Left renal pelvis (tissue), 4 donors: ENCODE data around the gene FAM118B. TPM values are rescaled to one million over a fixed set of nuclear protein-coding genes. Genes with fewer than 3 reads are reported as not detected.

Source experiments
- DNase-seq, 4 donors: peaks; one replicate each; pipeline ENCODE4 v3.0.0-alpha.2; 2013; ENCODE audit warnings: low read depth in 4 of 4, low spot score in 3 of 4
- polyA plus RNA-seq, 4 donors: library from polyadenylated mRNA; unstranded; fragments of 120-200 nt; gene quantifications; one replicate each; pipeline ENCODE4 v1.2.1, GENCODE V29; 2013; ENCODE audit not compliant: insufficient read length in 4 of 4

The FAM118B gene
- polyA plus RNA-seq, 4 donors: 28.6 to 33.4 (median 30.1) TPM

DNA sequence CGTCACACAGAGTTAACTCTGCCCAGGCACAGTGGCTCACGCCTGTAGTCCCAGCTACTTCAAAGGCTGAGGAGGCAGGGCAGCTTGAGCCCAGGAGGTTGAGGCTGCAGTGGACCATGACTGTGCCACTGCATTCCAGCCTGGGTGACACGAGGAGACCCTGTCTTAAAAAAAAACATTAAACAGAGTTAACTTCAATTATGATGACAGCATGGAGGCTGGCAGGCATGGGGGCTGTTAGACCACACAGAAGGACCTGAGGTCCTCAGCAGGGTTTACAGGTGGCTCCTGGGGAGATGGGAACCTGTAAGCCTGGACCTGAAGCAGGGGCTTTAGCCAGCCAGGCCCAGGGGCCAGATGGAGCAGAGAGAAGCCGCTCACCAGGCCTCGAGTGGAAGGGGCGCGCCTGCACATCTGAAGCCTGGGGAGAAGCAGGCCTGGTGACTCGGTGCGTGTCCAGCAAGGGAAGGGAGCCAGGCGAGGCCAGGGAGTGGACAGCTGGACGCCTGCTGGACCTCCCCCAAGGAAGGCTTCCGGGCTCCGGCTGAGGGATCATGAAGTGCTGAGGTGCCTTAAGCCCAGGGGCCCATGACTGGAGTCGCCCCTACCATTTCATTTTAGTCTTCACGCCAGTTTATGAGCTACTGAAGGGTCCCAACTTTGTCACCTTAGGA, 25.4 kb upstream of the FAM118B start:
- peak in 1 of 4 donors; percentile 45 for DNase-seq

DNA sequence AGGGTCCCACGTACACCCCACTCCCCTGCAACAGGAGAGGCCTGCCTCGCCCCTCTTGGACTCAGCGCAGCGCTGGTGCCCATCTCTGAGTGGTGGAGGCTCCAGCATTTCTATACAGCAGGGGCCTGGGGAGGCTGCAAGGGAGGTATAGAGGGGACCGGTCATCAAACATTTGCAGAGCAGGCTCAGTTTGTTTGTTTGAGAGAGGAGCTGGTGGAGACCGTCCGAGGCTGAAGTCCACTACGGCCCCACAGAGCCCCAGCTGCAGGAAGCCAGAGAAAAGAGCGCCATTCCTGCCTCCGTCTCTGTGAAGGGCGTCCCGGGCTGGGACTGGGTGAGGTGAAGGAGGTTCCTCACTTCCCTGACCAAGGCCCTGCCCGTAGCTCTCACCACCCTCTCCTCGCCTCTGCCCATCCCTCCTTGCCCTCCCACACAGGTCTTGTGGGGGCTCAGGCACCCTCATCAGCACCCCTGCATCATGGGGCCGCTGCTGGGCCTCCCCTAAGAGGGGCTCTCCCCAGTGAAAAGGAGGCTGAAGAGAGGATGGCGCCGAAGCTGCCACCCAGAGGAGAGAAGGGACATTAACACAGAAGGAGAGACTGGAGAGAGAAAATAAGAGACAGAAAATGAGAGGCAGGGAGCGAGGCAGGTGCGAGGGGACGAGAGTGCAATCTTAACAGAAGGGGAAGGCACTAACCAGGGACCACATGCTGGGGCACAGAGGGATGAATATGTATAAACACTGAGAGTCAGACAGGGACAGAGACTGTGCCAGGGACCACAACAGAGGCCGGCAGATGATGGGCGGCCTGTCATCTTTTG, 24.7 kb upstream of the FAM118B start:
- no peak for DNase-seq

DNA sequence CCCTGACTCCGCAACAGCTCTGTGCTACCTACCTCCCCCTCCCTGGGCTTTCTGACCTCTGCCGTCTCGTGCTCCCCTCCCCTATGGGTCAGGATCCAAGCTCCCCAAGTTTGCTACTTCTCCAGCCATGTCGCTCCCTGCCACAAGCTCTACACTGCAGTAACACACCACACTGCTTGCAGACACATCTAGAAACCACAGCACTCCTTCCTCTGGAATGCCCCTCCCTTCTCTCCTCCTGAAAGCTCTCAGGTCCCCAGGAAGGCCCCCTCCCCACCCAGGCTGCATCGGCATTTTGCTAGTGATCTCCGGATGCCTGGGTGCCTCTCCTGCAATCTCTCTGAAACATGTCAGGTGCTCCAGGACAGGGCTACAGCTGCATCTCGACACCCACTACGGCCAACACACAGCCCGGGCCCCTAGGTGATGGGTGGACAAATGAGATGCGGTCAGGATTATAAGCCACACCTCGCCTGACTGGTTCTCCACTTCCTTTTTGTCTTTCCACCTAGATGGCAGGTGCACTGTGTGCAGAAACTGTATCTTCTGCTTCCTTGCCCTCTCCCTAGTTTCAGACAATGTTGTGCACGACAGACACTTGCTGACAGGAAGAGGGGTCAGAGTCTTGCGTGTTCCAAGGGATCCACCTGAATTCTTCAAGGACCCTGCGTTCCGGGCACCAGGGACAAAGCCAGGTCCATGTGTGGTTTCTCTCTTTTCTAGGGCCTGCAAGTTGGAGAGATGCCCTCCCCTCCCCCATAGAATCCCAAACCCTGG, 23.1 kb upstream of the FAM118B start:
- DNase-seq: no peak

DNA sequence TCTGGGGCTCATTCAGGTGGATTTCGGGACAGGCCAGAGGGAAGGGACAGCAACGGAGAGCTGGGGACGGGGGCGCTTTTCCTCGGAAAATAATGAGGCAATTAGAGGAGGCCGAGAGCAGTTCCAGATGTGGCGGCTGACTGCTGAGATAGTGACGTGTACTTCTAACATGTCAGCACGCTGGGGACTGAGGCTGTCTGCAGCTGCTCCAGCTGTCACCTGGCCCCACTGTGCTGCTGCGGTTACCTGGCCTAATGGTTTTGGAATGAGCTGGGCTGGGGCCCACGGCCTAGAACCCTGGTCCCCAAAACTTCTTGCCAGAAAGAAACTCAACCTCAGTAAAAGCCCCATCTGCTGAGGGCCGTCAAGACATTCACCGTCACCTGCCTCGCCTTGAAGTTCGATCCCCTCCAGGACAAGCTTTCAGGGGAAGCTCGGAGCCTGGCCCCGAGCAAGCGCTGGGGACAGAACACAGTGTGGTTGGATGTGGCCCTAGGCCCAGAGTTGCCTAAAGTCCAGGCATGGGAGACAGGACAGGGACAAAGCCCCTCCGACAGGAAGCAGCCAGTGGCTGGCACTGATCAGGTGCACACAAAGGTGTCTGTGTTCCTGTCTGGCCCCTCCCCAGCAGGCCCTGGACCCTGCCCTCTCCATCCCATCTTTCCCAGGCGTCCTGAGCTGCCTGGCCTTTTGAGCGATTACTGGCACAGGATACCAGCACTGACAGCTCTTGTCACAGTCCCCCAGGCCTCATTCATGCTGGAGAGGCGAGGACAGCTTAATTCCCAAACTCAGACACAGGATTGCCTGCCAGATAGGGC, 22.3 kb upstream of the FAM118B start:
- no peak for DNase-seq

DNA sequence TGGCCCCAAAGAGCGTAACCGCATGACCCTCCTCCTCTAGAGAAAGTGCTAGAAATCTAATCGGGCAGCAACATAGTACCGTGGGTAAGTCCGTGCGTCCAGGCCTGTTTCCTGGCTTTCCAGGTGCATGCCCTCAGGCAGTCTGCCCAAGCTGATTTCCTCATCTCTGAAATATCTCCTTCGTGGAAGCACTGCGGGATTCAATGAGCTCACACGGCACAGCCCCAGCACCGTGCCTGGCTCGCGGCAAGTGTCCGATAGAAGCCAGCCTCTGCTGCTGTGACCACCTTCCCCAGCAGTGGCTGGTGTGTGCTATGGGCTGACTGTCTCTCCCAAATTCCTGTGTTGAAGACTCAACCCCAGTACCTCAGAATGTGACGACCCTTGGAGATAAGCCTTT, 20.8 kb upstream of the FAM118B start:
- DNase-seq: no peak

DNA sequence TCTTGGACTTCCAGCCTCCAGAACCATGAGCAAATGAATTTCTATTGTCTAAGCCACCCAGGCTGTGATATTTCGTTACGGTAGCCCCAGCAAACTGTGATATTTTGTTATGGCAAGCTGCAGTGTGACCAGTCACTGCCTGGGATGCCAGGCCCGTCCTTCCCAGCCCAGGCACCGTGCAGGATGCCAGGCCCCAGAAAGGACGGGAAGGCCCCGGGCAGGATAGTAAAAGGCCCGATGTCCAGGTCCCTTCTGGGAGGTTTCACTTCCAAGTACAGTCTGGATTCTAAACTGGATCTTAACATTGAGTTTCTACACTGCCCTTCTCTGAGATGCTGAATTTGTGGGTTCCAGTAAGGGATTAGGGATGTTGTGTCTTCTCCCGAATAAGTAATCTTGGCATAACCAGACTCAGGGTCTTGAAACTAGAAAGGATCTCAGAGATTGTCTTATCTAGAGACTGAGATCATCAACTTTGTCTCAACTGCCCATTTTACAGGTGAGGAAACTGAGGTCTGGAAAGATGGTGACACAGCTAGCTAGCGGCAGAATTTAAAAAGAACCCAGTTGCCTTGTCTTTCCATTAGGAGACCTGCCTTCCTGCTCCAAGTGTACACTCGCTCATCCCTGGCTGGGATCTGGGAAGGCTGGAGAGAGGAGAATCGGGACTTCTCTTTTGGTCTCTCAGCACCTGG, 20.1 kb upstream of the FAM118B start:
- DNase-seq: no peak

DNA sequence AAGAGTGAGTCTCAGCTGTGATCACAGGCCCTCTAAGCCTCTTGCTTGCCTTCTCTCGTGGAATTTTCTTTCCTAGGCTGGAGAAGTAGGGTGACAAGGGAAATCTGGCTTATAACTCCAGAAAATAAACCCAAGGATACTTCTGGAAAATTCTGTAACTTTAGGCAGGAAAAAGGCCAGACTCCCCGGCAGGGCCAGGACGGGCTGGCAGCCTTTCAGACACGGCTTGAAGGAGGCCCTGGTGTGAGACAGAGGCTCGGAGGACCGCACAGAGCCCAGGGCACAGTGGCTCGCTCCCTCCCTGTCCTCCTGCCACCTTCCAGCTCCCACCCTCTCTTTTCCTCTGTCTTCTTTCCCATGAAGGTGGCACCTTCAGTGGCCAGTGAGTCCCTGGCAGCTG, 19.2 kb upstream of the FAM118B start:
- no peak for DNase-seq

DNA sequence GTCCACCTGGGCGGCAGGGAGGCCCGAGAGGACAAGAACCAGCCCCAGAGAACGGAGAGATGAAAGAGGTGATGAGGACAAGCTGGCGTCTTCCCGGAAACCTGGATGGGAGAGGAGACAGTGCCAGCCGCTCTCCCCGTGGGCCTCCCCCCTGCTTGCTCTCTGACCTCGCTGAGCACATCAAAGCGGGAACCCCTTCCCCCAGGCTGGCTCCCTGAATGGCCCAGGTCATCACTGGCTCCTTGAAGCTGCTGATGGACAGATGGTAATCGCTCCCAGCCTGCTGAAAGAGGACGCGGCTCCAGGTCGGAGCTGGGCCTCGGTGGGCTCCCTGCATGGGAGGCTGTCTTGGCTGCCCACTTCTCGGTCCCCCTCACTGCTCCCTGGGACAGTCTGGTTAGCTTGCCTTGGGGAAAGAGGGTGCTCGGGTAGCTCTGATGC, 18.5 kb upstream of the FAM118B start:
- DNase-seq: no peak

DNA sequence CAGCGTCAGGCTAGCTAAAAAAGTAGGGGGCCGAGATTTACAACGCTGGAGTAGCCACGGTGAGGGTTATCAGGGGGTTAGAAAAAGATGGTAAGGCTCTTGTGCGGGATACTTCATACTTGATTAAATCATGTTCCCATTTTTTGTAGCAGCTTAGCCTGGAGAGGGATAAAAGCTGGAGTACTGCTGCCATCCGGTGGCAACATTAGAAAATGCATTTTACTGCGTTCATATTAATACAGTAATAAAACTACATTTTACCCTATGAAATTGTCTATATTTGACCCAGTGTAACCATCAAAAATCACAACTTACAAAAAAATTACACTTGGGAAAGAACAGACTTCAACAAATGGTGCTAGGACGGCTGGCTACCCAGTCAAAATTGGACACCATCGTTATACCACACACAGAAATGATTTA, 17.4 kb upstream of the FAM118B start:
- peak in 1 of 4 donors; percentile 27 for DNase-seq

DNA sequence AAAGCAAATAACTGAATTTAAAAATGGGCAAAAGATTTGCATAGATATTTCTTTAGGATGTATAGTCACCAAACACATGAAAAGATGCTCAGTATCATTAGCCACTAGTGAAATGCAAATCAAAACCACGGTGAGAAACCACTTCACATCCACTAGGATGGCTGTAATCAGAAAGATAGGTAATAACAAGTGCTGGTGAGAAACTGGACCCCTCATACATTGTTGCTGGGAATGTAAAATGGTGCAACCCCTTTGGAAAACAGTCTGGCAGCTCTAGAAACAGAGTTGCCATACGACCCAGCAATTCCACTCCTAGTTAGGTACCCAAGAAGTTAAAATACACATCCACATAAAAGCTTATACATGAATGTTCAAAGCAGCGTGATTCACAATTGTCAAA, 16.5 kb upstream of the FAM118B start:
- DNase-seq: no peak

DNA sequence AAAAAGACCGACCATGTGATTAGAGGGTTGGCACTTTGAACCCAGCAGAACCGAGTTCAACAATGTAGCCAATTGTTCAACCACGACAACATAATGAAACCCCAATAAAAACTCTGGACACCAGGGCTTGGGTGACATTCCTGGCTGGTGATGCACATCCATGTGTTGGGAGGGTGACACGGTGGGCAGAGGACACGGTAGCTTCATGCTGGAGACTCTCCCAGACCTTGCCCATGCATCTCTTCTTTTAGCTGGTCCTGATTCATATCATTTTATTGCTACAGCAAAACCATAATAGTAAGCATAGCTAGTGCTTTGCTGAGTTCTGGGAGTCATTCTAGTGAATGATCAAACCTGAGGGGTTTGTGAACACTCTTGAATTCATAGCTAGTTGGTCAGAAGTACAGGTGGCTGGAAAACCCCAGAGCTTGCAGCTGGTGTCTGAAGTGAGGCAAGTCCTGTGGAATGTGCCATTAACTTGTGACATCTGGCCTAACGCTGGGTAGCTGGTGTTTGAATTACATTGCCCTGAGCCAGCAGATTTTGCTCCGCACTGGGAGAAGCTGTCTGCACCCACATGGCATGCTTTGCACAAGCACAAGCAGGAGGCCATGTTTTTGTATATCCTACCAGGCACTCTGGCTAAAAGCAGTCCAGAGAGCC, 14.2 kb upstream of the FAM118B start:
- DNase-seq: no peak

DNA sequence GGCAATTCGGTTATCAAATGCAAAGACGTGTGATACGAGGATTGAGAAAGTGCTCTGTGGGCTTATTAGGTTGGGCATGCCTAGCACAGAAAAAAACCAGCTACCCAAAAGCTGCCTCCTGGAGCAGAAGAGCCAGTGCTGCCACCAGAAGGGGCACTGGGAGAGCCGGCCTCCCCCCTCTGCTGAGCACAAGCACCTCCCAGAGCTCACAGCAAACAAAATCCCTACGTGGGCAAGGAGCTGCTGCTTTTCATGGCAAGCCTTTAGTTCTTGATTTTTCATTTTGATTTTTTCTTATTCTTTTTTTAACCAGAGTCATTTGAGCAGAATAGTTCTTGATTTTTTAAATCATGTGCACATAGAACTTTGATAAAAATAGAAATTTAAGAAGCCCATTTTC, 12.9 kb upstream of the FAM118B start:
- no peak for DNase-seq

DNA sequence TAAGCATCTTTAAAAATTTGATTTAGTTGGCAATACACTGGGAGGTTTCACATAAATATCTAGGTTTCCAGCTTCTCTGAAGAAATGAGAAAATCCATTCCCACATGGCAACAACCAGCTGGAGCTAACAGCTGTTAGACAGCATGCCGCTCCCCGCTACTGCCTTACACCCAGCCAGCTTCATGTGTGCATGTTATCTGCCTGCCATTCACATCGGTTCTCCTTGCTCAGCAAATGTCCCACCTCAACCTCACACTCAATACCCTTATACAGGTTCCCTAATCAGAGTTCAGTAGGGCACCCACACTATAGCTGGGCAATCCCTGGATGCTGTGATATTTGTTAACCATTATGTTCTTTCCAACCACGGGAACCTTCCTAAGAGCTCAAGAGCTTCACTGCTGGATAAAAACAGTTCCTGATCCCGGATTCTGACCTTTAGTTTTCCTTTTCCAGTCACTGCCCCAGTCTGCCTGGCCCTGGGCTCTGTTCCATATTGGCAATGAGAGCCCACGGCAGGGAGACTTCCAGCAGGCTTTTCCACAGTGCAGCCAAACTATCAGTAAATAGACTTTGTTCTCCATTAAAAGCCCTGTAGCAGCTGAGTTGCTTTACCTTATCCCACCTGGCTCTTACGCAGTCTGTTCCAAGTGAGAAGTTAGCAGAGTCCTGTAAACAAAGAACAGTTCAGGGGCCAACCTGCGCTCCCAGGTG, 8.8 kb upstream of the FAM118B start:
- DNase-seq: no peak

DNA sequence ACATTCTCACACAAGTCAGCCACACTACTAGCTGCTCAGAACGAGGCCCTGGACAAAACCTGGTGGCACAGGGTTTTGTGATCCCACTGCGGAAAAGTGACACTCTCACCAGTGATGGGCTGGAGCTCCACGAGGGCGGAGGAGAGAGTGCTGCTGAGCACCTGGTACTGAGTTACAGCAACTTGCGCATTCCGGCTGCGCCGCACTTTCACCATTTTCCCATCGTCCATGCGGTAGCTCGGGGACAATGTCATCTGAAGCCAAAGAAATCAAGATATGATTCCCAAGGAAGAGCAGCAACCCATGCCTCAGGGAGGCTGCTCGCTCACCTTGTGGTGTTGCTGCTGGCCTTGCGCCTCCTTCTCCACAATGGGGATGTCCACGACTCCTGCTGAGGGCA, 6.2 kb upstream of the FAM118B start:
- DNase-seq: no peak

DNA sequence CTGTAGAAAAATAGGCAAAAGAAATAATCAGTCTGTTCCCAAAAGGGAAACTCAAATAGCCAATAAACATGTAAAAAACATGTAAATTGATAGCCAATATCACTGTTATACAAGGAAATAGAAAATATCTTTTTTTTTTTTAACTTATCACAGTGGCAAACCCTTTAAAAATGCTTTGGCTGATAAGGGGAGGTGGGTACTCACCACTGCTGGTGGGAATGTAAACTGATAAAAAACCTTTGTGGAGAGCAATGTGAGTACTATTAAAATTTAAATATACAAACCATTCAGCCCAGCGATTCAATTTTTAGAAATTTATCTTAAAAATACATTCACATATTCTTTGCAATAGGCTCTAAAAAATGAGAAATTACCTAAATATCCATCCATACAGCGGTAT, 3.7 kb upstream of the FAM118B start:
- DNase-seq: no peak

DNA sequence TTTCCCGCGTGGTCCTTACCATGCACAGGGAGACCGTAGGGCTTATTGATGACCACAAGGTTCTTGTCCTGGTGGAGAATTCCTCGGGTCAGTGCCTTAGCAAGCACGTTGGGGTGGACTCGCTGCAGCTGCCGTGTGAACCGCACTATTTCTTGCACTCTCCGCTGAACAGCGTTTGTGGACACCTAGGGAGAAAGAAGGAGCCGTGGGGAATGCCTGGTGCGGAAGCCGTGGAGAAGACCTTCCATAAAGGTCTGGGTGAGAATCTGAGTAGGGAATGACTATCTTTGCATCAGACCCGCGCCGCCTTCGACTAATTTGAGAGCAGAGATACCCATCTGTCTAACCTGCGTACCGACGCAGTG, 729 bp upstream of the FAM118B start:
- DNase-seq: no peak

DNA sequence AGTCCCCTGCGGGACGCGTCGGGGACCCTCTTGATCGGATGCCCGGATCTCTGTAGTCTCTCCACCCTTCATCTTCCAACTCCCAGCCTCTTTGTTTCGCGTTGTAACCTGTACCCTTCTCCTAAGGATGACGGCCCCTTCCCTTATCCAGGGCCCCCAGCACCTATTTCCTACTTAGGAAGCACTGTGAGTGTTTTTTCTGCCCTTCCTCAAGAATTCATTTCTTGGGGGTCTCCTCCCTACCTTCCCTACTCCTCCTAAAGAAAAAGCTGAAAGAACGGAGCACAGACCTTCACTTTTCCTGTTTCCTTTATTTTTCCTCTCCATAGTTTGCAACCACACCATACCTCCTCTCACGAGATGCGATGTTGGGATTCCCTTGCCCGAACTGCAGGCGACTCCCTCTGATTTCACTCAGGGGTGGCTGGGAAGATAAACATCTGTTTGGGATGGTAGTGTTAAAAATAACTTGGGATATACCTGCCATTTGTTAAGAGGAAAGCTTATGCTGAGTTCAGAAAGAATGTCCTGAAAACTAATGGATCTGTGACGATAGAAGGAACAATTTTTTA, 593 bp downstream of the FAM118B start:
- no peak for DNase-seq

DNA sequence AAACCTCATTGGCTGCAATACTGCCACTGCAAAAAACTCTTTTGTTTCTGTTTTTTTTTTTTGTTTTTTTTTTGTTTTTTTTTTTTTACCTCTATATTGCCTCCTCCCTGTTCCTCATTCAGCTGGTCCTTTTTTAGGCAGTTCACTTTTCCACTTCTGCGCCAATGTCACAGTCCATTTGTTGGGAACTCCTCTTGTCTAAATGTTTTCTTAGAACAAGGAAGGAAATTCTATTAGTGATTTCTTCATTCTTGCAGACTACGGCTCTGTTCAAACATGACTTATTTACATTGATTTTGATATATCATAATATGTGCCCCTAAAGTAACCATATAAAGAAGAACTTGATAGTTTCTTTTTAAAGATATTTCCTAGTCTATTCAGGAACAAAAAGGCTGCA, 2.9 kb downstream of the FAM118B start:
- no peak for DNase-seq

DNA sequence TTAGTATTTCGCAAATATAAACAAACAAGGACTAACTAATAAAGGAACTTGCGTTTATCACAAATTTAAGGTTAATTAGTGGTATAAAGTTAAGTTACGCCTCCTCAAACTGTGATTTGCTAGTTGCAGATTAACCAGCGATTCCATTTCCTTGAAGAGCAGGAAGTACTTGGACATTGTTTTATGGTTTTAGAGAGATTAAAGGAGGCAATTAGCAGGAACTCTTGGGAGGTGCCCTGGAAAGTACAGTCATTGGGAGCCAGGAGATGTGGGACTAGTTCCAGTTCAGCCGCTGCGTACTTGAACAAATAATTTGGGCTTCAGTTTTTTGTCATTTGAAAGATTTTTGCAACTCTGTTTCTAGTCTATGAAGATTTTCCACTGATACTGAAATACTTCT, 3.3 kb downstream of the FAM118B start:
- no peak for DNase-seq
